GM12874 (cell line): ENCODE data around the gene HAUS8.

Source experiments
- TF ChIP-seq, protein P1 (sequence below): IDR thresholded peaks from 2 replicates; pipeline ENCODE4 v1.5.1; 2011; ENCODE audit warnings: low read depth, mild to moderate bottlenecking, control low read depth, low read length, moderate library complexity; ENCODE audit not compliant: insufficient read depth

Gene HAUS8

DNA sequence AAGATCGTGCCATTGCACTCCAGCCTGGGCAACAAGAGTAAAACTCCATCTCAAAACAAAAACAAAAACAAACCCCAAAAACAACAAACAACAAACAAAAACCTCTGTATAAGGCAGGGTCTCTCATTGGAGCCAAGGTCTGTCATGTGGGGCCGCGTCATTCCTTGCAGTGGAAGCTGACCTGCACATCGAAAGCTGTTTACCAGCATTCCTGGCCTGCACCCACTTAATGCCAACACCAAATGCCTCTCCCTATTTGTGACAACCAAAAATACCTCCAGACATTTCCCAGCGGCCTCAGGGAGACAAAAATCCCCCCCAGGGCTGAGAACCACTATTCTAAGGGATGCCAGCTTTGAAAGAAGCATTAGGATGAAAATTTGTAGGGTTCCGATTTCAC is 49.9 kb downstream of the HAUS8 start:
- TF ChIP-seq, protein P1, sequence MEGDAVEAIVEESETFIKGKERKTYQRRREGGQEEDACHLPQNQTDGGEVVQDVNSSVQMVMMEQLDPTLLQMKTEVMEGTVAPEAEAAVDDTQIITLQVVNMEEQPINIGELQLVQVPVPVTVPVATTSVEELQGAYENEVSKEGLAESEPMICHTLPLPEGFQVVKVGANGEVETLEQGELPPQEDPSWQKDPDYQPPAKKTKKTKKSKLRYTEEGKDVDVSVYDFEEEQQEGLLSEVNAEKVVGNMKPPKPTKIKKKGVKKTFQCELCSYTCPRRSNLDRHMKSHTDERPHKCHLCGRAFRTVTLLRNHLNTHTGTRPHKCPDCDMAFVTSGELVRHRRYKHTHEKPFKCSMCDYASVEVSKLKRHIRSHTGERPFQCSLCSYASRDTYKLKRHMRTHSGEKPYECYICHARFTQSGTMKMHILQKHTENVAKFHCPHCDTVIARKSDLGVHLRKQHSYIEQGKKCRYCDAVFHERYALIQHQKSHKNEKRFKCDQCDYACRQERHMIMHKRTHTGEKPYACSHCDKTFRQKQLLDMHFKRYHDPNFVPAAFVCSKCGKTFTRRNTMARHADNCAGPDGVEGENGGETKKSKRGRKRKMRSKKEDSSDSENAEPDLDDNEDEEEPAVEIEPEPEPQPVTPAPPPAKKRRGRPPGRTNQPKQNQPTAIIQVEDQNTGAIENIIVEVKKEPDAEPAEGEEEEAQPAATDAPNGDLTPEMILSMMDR: no peak

DNA sequence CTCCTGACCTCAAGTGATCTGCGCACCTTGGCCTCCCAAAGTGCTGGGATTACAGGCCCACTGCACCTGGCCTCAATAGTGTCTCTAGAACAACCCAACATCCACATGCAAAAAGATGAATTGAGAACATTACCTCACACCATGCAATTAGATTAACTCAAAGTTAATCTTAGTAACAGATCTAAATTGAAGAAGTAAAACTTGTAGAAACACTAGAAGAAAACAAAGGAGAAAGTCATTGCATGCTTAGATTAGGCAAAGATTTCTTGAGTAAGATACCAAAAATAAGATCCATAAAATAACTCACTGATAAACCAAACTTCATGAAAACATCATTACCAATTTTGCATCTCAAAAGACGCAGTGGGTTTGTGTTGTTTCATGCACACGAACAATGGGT is 51.4 kb downstream of the HAUS8 start:
- TF ChIP-seq, protein P1: no peak

DNA sequence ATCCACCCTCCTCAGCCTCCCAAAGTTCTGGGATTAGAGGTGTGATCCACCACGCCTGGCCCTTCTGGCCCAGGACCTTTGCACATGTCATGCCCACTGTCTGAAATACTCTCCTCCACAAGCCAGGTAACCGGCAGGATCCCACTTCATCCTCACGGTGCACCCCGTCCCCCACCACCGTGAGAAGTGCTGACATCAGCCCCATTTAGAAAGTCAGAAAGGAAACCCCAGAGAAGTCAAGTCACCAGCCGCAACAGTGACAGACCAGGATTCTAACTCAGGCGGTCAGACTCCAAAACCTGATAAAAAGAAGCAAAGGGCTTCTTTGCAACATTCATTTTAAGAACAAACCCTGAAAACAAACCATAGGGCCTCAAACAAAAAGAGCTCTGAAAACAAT is 52.5 kb downstream of the HAUS8 start:
- TF ChIP-seq, protein P1: no peak

DNA sequence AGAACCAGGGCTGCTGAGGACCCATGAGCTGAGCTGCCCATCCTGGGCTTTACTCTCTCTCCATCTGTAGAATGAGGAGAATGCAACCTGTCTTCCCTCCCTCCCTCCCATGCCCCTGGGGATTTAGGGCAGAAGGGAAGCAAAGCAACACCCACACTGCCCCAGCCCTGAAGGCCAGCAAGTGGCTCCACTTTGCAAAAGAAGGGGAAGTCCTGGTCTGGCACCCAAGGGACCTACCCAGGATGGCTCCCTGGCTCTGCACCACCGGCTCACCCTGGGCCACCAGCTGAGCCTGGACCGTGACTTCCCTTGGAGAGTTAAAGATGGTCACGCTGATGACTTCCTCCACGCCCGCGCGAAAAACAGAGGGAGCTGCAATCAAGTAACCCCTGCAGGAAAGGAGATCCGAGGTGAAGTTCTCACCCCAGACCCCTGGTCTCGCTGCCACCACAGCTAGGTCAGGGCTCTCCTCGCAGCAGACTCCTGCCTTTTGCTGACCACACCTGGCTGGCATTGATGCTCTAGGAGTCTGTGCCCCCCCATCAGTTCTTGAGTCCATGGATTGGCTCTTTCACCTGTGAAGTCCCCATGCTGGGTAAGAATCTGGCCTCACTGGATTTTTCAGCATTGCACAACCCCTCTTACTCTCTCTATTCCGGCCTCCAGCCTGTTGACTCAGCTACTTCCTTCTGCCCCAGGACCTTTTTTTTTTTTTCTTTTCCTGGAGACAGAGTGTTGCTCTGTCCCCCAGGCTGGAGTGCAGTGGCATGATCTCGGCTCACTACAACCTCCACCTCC is 53.3 kb downstream of the HAUS8 start:
- TF ChIP-seq, protein P1: no peak

DNA sequence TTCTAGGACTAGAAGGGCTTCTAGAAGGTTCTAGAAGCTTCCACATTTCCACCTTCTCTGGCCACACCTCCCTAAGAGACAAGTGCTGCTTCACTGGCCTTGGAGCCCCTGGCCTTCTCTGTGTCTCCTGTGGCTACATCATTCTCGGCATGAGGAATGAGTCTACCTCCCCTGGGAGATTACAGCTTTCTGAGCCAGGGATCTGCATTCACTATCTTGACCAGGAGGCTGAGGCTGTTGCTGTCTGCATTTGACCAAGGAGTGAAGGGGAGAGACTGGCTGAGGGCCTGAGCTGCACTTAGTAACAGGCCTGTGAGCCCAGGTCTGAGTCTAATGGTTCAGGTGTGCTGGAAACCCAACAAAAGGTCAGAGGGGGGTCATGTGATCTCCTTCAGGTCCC is 53.9 kb downstream of the HAUS8 start:
- TF ChIP-seq, protein P1: no peak

DNA sequence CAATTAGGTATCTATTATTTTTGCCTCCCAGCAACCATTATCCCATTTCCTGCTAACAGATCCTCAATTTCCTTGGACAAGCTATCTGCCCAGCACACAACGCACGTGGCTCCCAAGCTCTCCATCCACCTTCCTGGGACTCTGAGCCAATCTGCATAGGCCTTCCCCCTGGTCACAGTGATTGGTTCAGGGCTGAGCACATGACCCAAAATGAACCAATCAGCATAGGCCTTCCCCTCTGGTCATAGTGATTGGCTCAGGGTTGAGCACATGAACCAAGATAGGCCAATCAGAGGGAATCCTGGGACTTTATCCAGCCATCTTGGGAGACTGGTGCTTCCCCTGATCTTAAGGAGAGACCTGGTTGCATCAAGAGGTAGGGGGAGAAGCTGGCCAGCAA is 54.4 kb downstream of the HAUS8 start:
- TF ChIP-seq, protein P1: no peak

DNA sequence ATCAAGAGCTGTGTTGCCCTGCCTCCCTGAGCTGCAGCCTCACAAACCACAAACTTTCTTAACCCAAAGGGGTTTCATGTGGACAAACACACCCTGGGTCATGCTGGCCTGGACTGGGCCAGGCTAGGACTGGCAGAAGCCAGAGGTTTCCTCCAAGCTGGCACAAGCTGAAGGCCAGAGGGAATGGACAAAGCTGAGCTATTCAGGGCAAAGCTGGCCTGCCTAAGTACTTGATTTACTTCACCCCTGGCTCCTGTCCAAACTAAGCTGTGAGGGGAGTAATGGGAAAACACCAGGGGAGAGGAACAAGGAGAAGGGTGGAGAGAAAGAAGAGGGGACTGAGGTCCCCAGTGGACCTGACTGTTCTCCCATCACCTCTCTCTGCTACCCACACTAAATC is 54.9 kb downstream of the HAUS8 start:
- TF ChIP-seq, protein P1: no peak
